ENCODE data around the gene DPP6.

The DPP6 gene

GRCh38 chr7:154424350-154424749 is 372.2 kb downstream of the DPP6 start:
- DNase-seq = no peak

- no peak for DNase-seq
These were observed 373.1 kb downstream of the DPP6 start for GRCh38 chr7:154425271-154425670.

GRCh38 chr7:154426778-154427177 is 374.6 kb downstream of the DPP6 start:
- no peak for DNase-seq

GRCh38 chr7:154427533-154427932 is 375.3 kb downstream of the DPP6 start:
- no peak for DNase-seq

GRCh38 chr7:154429666-154430404 is 377.6 kb downstream of the DPP6 start:
- DNase-seq = no peak

- no peak for DNase-seq
These were observed 378.4 kb downstream of the DPP6 start for GRCh38 chr7:154430640-154431039.

GRCh38 chr7:154431045-154431444 is 378.8 kb downstream of the DPP6 start:
- DNase-seq = no peak

GRCh38 chr7:154433632-154434598 is 381.7 kb downstream of the DPP6 start:
- no peak for DNase-seq

- no peak for DNase-seq
These were observed 384.4 kb downstream of the DPP6 start for GRCh38 chr7:154436560-154436959.

- no peak for DNase-seq
These were observed 385.0 kb downstream of the DPP6 start for GRCh38 chr7:154437234-154437633.

GRCh38 chr7:154438571-154439367 is 386.6 kb downstream of the DPP6 start:
- DNase-seq = no peak

GRCh38 chr7:154440058-154440457 is 387.9 kb downstream of the DPP6 start:
- DNase-seq = no peak

- DNase-seq = no peak
These were observed 388.5 kb downstream of the DPP6 start for GRCh38 chr7:154440651-154441050.

- no peak for DNase-seq
These were observed 389.6 kb downstream of the DPP6 start for GRCh38 chr7:154441811-154442210.

- DNase-seq = no peak
These were observed 390.7 kb downstream of the DPP6 start for GRCh38 chr7:154442939-154443338.

GRCh38 chr7:154450451-154450850 is 398.3 kb downstream of the DPP6 start:
- DNase-seq = no peak

GRCh38 chr7:154451480-154452457 is 399.6 kb downstream of the DPP6 start:
- DNase-seq = no peak

- DNase-seq = no peak
These were observed 411.6 kb downstream of the DPP6 start for GRCh38 chr7:154463794-154464193.

GRCh38 chr7:154469652-154470051 is 417.5 kb downstream of the DPP6 start:
- no peak for DNase-seq

- DNase-seq = no peak
These were observed 420.1 kb downstream of the DPP6 start for GRCh38 chr7:154472343-154472742.

- no peak for DNase-seq
These were observed 421.2 kb downstream of the DPP6 start for GRCh38 chr7:154473360-154473759.

All from DMS153 (cell line).